Central memory CD8-positive, alpha-beta T cell (primary cell): ENCODE measurements around the gene UBE2L3.
A peak's percentile ranks its signal among the peaks of the same experiment; 100 is the strongest.

Experiments used
- ATAC-seq: fragments of 150-1000 bp; cut with Tn5 transposase; replicated peaks from 2 replicates; pipeline ENCODE4 v1.10.0; 2022; ENCODE audit warnings: mild to moderate bottlenecking, moderate FRiP score, moderate number of reproducible peaks; ENCODE audit not compliant: poor library complexity, severe bottlenecking; ENCODE audit errors: extremely low read depth
- DNase-seq, 2 donors: peaks; one replicate each; pipeline ENCODE4 v3.0.0; 2021; ENCODE audit warnings: low spot score in 2 of 2
- H3K27ac Mint-ChIP-seq: one replicate; pipeline ENCODE4 v1.8.0; 2022; ENCODE audit warnings: low read depth, mild to moderate bottlenecking, moderate library complexity, mixed read lengths
- H3K27me3 Mint-ChIP-seq: one replicate; pipeline ENCODE4 v1.8.0; 2022; ENCODE audit warnings: mixed read lengths
- H3K36me3 Mint-ChIP-seq: one replicate; pipeline ENCODE4 v1.8.0; 2022; ENCODE audit warnings: mild to moderate bottlenecking, moderate library complexity, mixed read lengths; ENCODE audit not compliant: insufficient read depth
- H3K4me1 Mint-ChIP-seq: one replicate; pipeline ENCODE4 v1.8.0; 2022; ENCODE audit warnings: mixed read lengths
- H3K4me3 Mint-ChIP-seq: one replicate; pipeline ENCODE4 v1.8.0; 2022; ENCODE audit warnings: mild to moderate bottlenecking, moderate library complexity, mixed read lengths
- H3K9me3 Mint-ChIP-seq: one replicate; pipeline ENCODE4 v1.8.0; 2022; ENCODE audit warnings: mixed read lengths

UBE2L3 gene

GRCh38 chr22:21652010-21652546 lies 84.6 kb downstream of the UBE2L3 start:
- Mint-ChIP-seq H3K9me3 (no peaks in the 10 kb centered on the region), H3K27me3 (no peaks in the 10 kb centered on the region), H3K4me3 (peak overlapping the region; percentile 82), H3K27ac (peak overlapping the region; percentile 73), H3K36me3 (peaks cover 8% of the 10 kb centered on the region), H3K4me1 (peaks cover 23% of the 10 kb centered on the region)
- peak; percentile 45 to 63 for DNase-seq
- ATAC-seq = peak; percentile 89

GRCh38 chr22:21652547-21653545 lies 85.3 kb downstream of the UBE2L3 start:
- DNase-seq = no peak
- Mint-ChIP-seq H3K27me3 (no peaks in the 10 kb centered on the region), H3K4me1 (peaks cover 24% of the 10 kb centered on the region), H3K4me3 (peak overlapping the region; percentile 82), H3K9me3 (no peaks in the 10 kb centered on the region), H3K36me3 (peaks cover 8% of the 10 kb centered on the region), H3K27ac (no peak overlapping the region)
- no peak for ATAC-seq

GRCh38 chr22:21657020-21657359 lies 89.5 kb downstream of the UBE2L3 start:
- DNase-seq (no peak), ATAC-seq (no peak)
- Mint-ChIP-seq H3K27ac (peak overlapping the region; percentile 47), H3K4me3 (peak overlapping the region; percentile 82), H3K36me3 (peaks cover 3% of the 10 kb centered on the region), H3K4me1 (peaks cover 15% of the 10 kb centered on the region), H3K27me3 (no peaks in the 10 kb centered on the region), H3K9me3 (no peaks in the 10 kb centered on the region)

GRCh38 chr22:21657360-21658032 lies 90.0 kb downstream of the UBE2L3 start:
- Mint-ChIP-seq H3K27ac (peak overlapping the region; percentile 19), H3K27me3 (no peaks in the 10 kb centered on the region), H3K9me3 (no peaks in the 10 kb centered on the region), H3K4me3 (peak overlapping the region; percentile 82), H3K36me3 (peaks cover 3% of the 10 kb centered on the region), H3K4me1 (peaks cover 13% of the 10 kb centered on the region)
- ATAC-seq = peak; percentile 93
- DNase-seq = peak; percentile 35 to 46

- ATAC-seq (no peak), DNase-seq (no peak)
- Mint-ChIP-seq H3K4me3 (no peak overlapping the region), H3K27me3 (no peaks in the 10 kb centered on the region), H3K9me3 (no peaks in the 10 kb centered on the region), H3K36me3 (peaks cover 3% of the 10 kb centered on the region), H3K27ac (no peak overlapping the region), H3K4me1 (peaks cover 15% of the 10 kb centered on the region)
Observed at GRCh38 chr22:21659864-21660525, 92.5 kb downstream of the UBE2L3 start.

GRCh38 chr22:21660904-21661303 lies 93.4 kb downstream of the UBE2L3 start:
- DNase-seq (no peak), ATAC-seq (no peak)
- Mint-ChIP-seq H3K36me3 (peaks cover 6% of the 10 kb centered on the region), H3K9me3 (no peaks in the 10 kb centered on the region), H3K27ac (no peak overlapping the region), H3K4me3 (no peak overlapping the region), H3K4me1 (peaks cover 19% of the 10 kb centered on the region), H3K27me3 (no peaks in the 10 kb centered on the region)

- peaks cover 18% of the 10 kb centered on the region for H3K4me1 Mint-ChIP-seq
- ATAC-seq (no peak), DNase-seq (no peak)
- H3K27ac Mint-ChIP-seq = no peak overlapping the region
- no peaks in the 10 kb centered on the region for H3K27me3 Mint-ChIP-seq
- peaks cover 4% of the 10 kb centered on the region for H3K36me3 Mint-ChIP-seq
- no peak overlapping the region for H3K4me3 Mint-ChIP-seq
- H3K9me3 Mint-ChIP-seq = no peaks in the 10 kb centered on the region
Observed at GRCh38 chr22:21661991-21662390, 94.5 kb downstream of the UBE2L3 start.

- H3K4me3 Mint-ChIP-seq = peak overlapping the region; percentile 12
- no peak for ATAC-seq
- H3K9me3 Mint-ChIP-seq = no peaks in the 10 kb centered on the region
- no peak for DNase-seq
- H3K36me3 Mint-ChIP-seq = peaks cover 4% of the 10 kb centered on the region
- peaks cover 27% of the 10 kb centered on the region for H3K4me1 Mint-ChIP-seq
- H3K27me3 Mint-ChIP-seq = no peaks in the 10 kb centered on the region
- H3K27ac Mint-ChIP-seq = no peak overlapping the region
Observed at GRCh38 chr22:21663738-21664137, 96.2 kb downstream of the UBE2L3 start.

- H3K4me3 Mint-ChIP-seq = peak overlapping the region; percentile 98
- H3K27ac Mint-ChIP-seq = peak overlapping the region; percentile 93
- ATAC-seq (no peak), DNase-seq (no peak)
- no peaks in the 10 kb centered on the region for H3K27me3 Mint-ChIP-seq
- peaks cover 10% of the 10 kb centered on the region for H3K36me3 Mint-ChIP-seq
- peaks cover 36% of the 10 kb centered on the region for H3K4me1 Mint-ChIP-seq
- no peaks in the 10 kb centered on the region for H3K9me3 Mint-ChIP-seq
Observed at GRCh38 chr22:21665047-21665851, 97.7 kb downstream of the UBE2L3 start.

GRCh38 chr22:21666786-21667185 lies 99.3 kb downstream of the UBE2L3 start:
- peaks cover 22% of the 10 kb centered on the region for H3K36me3 Mint-ChIP-seq
- H3K4me1 Mint-ChIP-seq = peaks cover 36% of the 10 kb centered on the region
- DNase-seq (no peak), ATAC-seq (no peak)
- H3K9me3 Mint-ChIP-seq = no peaks in the 10 kb centered on the region
- peak overlapping the region; percentile 93 for H3K27ac Mint-ChIP-seq
- peak overlapping the region; percentile 98 for H3K4me3 Mint-ChIP-seq
- H3K27me3 Mint-ChIP-seq = no peaks in the 10 kb centered on the region

GRCh38 chr22:21669026-21669425 lies 101.5 kb downstream of the UBE2L3 start:
- H3K36me3 Mint-ChIP-seq = peaks cover 34% of the 10 kb centered on the region
- no peak for DNase-seq
- no peaks in the 10 kb centered on the region for H3K27me3 Mint-ChIP-seq
- H3K4me1 Mint-ChIP-seq = peaks cover 36% of the 10 kb centered on the region
- H3K27ac Mint-ChIP-seq = peak overlapping the region; percentile 29
- no peak for ATAC-seq
- H3K4me3 Mint-ChIP-seq = peak overlapping the region; percentile 27
- H3K9me3 Mint-ChIP-seq = no peaks in the 10 kb centered on the region
